Activated naive CD8-positive, alpha-beta T cell treated with anti-CD3 and anti-CD28 coated beads, Interleukin-2, amount 50 U/mL, for 16 hours (primary cell): ENCODE results near the gene CLMP.
"Not testable (repeated sequence)": the region's sequence is repeated elsewhere in the genome, so short reads cannot be mapped to it uniquely, and the experiment has no call there.

Source experiments
- DNase-seq: peaks from one replicate; pipeline ENCODE4 v3.0.0-alpha.2; 2020; ENCODE audit warnings: low read depth, low spot score

The CLMP gene

DNA sequence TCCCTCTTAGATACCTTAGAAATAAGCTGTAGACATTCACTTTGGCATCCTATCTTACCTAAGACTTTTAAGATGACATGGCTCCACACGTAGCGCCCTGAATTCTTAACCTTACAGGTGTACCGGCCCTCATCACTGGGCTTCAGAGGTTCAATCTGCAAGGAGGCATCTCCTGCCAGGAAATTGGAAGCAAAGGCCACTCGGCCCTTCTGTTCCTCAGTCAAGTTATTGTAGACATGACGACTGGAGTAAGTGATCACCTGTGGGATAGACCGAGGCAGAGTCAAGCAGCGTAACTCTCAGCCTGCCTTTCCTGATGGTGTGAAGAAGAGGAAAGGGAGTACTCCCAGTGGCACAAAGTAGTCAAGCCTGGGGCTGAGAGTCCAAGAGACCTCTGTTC, 110.6 kb downstream of the CLMP start:
- no peak for DNase-seq

GRCh38 chr11:123083623-123084029, 111.4 kb downstream of the CLMP start:
- no peak for DNase-seq

DNA sequence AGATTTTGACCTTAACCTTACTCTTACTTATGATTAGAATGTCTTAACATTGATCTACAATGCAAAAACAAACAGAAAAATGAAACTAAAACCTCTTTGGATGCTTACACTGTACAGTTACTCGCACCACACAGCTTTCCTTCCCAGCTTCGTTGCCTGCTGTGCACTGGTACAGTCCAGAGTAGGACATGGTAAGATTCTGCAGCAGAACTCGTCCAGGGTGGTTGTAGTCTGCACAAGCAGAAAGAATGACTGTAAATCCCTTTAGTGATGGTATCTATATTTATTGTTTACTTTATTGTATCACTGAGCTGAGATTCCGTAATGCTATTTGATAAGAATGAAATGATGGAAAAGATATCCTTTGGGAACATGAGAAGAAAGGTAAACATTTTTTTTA, 112.1 kb downstream of the CLMP start:
- no peak for DNase-seq

DNA sequence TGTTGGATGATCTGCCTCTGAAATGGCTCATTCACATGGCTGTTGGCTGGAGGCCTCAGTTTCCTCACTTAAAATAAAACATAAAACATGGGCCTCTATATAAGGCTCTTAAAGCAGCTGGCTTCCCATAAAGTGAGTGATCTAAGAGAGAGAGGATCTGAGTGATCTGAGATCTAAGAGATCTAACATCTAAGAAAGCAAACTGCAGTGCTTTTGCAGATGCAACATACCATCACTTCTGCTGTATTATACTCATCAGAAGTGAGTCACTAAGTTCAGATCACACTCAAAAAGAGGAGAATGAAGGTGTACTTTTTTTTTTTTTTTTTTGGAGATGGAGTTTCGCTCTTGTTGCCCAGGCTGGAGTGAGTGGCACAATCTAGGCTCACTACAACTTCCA, 115.0 kb downstream of the CLMP start:
- DNase-seq = no peak

DNA sequence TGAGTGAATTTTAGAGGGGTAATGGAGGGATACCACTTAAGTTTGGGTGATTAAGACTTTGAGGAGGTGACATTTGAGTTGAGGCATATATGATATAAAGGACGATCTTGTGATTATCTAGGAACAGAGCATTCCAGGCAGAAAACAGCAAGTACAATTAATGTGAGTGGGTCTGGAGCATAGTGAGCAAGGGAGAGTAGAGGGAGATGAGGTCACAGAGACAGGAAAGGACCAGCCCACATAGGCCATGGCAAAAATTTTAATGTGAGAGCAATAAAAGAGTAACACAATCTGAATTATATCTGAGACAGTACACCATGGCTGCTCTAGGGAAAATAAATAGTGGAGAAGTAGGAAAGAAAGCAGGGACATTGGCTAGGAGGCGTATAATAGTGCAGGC, 118.6 kb downstream of the CLMP start:
- DNase-seq = no peak

- no peak for DNase-seq
These were observed 121.5 kb downstream of the CLMP start for GRCh38 chr11:123073343-123074057.

DNA sequence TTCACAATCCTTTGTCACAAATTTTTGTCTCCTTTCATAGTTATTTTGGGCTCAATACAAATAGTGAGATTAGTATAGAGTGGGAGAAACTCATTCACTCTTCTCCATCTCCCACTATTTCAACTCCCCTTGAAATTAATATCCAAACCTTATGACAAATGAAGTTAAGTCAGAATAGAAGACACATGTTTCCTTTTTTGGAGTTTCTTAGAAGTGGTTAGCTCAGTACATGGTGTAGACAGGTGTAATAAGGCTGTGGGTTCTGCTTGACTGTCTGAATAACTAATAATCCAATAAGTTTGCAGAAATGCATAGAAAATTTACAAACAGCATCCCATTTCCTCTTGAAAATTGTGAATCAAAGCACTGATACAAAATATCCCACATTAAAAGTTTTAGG, 122.3 kb downstream of the CLMP start:
- DNase-seq = no peak

DNA sequence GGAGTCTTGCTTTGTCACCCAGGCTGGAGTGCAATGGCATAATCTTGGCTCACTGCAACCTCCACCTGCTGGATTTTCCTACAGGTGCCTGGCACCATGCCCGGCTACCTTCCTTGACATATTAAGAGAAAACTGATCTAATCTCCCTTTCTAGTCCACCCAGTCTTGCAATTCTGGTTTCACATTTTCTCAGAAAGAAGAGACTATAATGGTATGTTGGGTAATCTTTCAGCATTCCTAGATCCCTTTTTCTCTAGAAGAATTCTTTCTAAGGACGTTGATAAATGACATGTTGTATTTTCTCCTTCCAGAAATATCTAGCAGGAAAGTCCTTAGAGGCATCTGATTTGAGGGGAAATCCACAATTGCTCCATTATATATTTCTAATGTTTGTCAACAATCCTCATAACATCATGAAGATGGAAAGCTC, 122.7 kb downstream of the CLMP start:
- no peak for DNase-seq

DNA sequence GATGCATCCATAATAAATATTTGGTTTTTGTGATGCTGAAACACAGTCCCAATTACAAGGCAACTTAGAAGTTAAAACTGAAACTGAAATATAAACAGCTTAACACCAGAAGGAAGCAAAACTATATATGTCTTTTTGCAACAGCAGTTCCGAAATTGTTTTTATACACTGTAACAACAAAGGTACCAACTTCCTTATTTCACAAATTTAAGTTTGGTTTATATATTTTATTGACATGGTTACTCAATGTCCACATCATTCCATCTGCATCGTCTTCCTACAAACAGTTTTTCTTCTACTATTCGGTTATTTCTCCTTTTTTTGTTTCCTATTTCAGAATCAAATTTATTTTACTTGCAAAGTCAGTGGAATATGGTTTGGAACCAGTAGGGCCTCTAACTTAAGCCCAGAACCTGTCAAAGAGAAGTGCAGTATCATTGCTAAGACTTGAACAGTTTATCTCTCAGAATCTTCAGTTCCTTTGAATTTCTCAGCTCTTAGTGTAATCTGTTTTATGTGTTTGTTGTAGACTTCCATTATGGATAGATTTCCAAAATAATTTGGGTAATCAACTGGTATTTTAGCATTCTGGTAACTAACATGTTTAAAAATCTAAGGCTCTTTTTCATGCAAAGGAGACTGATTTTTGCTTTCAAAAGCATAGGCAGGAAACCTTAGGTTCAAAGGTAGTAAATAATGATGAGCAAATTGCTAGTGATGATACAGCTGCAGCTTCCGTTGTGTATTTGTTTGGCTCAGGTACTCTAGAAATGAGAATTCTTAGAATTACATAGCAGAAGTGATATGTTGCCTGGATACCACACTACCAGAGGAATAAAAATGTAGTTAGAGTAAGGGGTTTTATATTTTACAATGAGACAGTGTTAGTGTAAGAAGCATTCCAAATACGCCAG, 124.9 kb downstream of the CLMP start:
- DNase-seq = no peak

DNA sequence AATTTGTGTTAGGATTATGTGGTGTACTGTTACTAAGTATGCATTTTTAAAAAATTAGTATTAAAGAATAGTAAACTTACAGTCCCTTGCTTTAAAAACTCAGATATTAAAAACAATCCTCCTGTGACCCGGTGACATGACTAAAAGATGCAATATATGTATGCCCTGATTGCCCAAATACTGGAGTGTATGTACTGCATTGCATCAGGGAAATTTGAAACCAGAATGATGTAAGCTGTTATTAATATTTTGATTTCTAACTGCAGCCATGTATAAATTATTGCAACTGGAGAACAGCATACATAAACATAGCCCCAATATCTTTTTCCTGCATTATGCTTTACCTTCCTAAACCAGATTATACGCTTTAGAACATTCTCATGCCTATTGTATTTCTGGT, 129.4 kb downstream of the CLMP start:
- no peak for DNase-seq

- no peak for DNase-seq
These were observed 131.0 kb downstream of the CLMP start for GRCh38 chr11:123063826-123064657.

- no peak for DNase-seq
These were observed 131.9 kb downstream of the CLMP start for GRCh38 chr11:123062892-123063825.

GRCh38 chr11:123062158-123062891, 132.7 kb downstream of the CLMP start:
- DNase-seq = peak; percentile 100

DNA sequence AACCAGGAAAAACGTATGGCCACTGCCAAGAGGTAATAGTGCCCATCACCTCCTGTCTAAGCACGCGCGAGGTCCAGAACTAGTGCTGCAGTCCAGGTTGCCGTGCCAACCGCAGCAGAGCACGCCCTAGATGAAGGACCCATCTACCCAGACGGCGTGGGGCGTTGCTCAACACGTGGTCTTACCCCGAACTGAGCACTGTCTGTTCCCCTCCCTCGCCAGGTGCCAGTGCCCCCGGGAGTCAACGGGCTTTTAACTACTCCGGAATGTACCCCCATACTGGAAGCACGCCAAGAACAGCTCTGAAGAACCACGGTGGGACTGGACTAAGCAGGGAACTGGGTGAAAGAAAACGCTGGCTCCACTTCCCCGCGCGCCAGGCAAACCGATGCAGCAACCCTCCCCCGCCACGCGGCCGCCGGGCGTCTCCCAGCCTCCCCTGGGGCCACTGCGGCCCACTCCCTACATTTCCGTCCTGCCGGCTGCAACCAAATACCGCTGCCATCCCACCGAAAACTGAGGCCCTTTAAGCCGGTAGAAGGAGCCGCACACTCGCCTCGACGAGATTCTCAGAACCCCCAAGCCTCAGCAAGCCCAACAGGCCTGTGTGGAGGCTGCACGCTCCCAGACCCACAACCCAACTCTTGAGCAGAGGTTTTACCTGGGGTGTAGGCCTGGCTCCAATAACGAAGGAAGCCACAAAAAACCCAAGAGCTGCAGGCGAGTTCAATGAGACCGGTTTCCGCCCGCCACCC, 133.5 kb downstream of the CLMP start, which contains the start of gene HSPA8:
Gene HSPA8 (minus strand): TSS at position 734 of the 755 bp plus-strand sequence. CDS start 812 bp downstream, outside the sequence.
- peak; percentile 52 for DNase-seq

DNA sequence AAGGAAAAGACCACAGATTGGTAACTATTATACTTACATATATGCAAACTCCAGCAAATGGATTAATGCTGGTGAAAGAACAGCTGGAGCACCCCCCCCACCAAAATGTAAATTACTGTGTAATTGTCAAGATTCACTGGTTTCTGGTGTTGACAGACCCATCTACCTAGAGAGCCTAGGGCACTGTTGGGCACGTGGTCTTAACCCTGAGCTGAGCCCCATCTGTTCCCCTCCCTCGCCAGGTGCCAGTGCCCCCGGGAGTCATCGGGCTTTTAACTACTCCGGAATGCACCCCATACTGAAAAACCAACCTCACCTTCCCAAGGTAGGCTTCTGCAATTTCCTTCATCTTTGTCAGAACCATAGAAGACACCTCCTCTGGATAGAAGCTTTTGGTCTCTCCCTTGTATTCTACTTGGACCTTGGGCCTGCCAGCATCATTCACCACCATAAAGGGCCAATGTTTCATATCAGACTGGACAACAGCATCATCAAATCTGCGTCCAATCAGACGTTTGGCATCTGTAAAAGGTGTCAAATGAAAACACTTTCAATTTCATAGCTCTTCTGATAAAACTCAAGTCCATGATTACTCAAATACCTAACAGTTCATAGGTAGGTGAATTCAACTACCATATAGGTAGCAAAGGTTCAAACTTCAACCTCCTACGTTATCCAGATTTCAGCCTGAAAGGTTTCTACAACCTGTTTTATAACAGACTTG, 134.6 kb downstream of the CLMP start:
- DNase-seq = no peak

GRCh38 chr11:123059041-123059920, 135.8 kb downstream of the CLMP start:
- DNase-seq = not testable (repeated sequence)

DNA sequence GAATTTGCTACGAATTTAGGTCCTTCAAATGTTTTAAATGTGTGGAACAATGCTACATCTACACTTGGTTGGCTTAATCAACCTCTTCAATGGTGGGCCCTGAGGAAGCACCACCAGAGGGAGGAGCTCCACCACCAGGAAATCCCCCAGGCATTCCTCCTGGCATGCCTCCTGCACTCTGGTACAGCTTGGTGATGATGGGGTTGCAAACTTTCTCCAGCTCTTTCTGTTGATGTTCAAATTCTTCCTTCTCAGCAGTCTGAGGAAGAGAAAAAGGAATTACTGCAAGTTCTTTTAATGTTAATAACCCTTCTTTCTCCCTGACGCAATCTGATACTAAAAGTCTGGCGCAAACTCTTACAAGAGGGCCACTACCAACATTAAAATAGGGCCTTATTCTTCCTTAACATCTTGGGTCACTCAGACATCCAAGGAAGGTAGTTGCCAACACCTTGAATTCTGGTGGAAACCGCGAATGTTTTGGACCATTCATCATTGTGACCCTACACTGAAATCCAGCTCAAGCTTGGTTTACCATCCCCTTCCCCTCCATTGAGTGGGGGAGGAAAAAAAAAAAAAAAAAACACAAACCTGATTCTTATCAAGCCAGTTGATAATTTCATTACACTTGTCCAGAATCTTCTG, 137.3 kb downstream of the CLMP start:
- no peak for DNase-seq
